GM12878 (cell line): ENCODE results near the gene RNF41. TPM values are rescaled to one million over a fixed set of nuclear protein-coding genes. Genes with fewer than 3 reads are reported as not detected.

Experiments
- E2F4 ChIP-seq: IDR thresholded peaks from 2 replicates; pipeline ENCODE4 v1.6.1; 2012; ENCODE audit warnings: low read depth, low read length, improper control_type of control experiment
- HSF1 ChIP-seq: fragments of 150-350 bp; IDR thresholded peaks from 2 replicates; pipeline ENCODE4 v1.6.1; 2014; ENCODE audit warnings: mild to moderate bottlenecking, low read depth, low read length
- JUND ChIP-seq: IDR thresholded peaks from 2 replicates; pipeline ENCODE4 v1.6.1; 2012; ENCODE audit warnings: low read depth, mild to moderate bottlenecking, low read length, improper control_type of control experiment, moderate library complexity
- KDM1A ChIP-seq: fragments of 200-600 bp; sonication (generic); IDR thresholded peaks from 2 replicates; pipeline ENCODE4 v1.6.1; 2016; ENCODE audit warnings: borderline replicate concordance
- MEF2A ChIP-seq: IDR thresholded peaks from 2 replicates; pipeline ENCODE4 v1.6.1; 2011; ENCODE audit warnings: low read depth, mild to moderate bottlenecking, low read length, moderate library complexity; ENCODE audit not compliant: insufficient read depth
- NR2C1 ChIP-seq: fragments of 450-650 bp; IDR thresholded peaks from 2 replicates; pipeline ENCODE4 v1.6.1; 2017; ENCODE audit warnings: antibody characterized with exemption, mild to moderate bottlenecking, moderate library complexity
- POLR2AphosphoS5 ChIP-seq: IDR thresholded peaks from 2 replicates; pipeline ENCODE4 v1.6.1; 2011; ENCODE audit warnings: mild to moderate bottlenecking, low read length, inconsistent platforms
- RAD51 ChIP-seq: fragments of 450-650 bp; IDR thresholded peaks from 2 replicates; pipeline ENCODE4 v1.6.1; 2016; ENCODE audit warnings: moderate library complexity, mild to moderate bottlenecking, inconsistent platforms
- SIN3A ChIP-seq: IDR thresholded peaks from 2 replicates; pipeline ENCODE4 v1.6.1; 2012; ENCODE audit warnings: low read depth, low read length, improper control_type of control experiment
- SPI1 ChIP-seq: IDR thresholded peaks from 2 replicates; pipeline ENCODE4 v1.6.1; 2011; ENCODE audit warnings: low read depth, mild to moderate bottlenecking, low read length, moderate library complexity, borderline replicate concordance; ENCODE audit not compliant: insufficient read depth
- SREBF2 ChIP-seq: IDR thresholded peaks from 2 replicates; pipeline ENCODE4 v1.6.1; 2012; ENCODE audit warnings: mild to moderate bottlenecking, low read length
- TBL1XR1 ChIP-seq: IDR thresholded peaks from 2 replicates; pipeline ENCODE4 v1.6.1; 2012; ENCODE audit warnings: low read depth, low read length, improper control_type of control experiment
- WRNIP1 ChIP-seq: IDR thresholded peaks from 2 replicates; pipeline ENCODE4 v1.6.1; 2011; ENCODE audit warnings: low read depth, low read length, improper control_type of control experiment, borderline replicate concordance
- ZBTB11 ChIP-seq: fragments of 450-650 bp; formaldehyde crosslinking; IDR thresholded peaks from 2 replicates; pipeline ENCODE4 v1.5.0; 2022; ENCODE audit warnings: mild to moderate bottlenecking, missing genetic modification characterization
- ZBTB40 ChIP-seq: fragments of 450-650 bp; IDR thresholded peaks from 2 replicates; pipeline ENCODE4 v1.6.1; 2016; ENCODE audit warnings: mild to moderate bottlenecking, moderate library complexity, borderline replicate concordance
- polyA plus RNA-seq, 11 experiments: library from polyadenylated mRNA; depleted of rRNA in 4 of 11; unstranded in 6 of 11; stranded (reverse) in 5 of 11; fragments of >200 nt; fragmentation: Nextera tagmentation in 4 of 11; fragmentation: Illumina TruSeq in 1 of 11; extraction: Ambion mirVana in 4 of 11; extraction: Trizol in 1 of 11; gene quantifications; 1 replicate in 1 of 11; 2 replicates in 10 of 11; pipeline versions ENCODE4 v1.2.1 to v1.2.3, GENCODE V29; 2011 to 2016; ENCODE audit warnings: inconsistent platforms in 2 of 11, missing spikeins in 2 of 11, low read depth in 1 of 11
- total RNA-seq, 4 experiments: library from RNA; depleted of rRNA in 3 of 4; stranded (reverse); fragments of >200 nt in 3 of 4; fragmentation: Illumina TruSeq in 1 of 4; extraction: Trizol in 1 of 4; gene quantifications; 2 replicates each; pipeline versions ENCODE4 v1.2.1 to v1.2.3, GENCODE V29; 2013 to 2021

Gene RNF41
- total and polyA plus RNA-seq, 10 of the 15 experiments (the other 5 are each of a cell fraction or from before 2014, with no cell fraction given) = 11.1 to 47.8 (median 30.6) TPM

GRCh38 chr12:56224102-56224701 lies 2.5 kb upstream of the RNF41 start, which contains the start of gene NABP2 (continued):
- TF ChIP-seq ZBTB11 (CRISPR knock-in tag) (no peak), TBL1XR1 (no peak), MEF2A (0 out of 2 replicates have a peak, but pooled peaks have one; percentile 18), SREBF2 (no peak), WRNIP1 (no peak), ZBTB40 (peak; percentile 89), SPI1 (no peak), KDM1A (no peak), JUND (no peak), NR2C1 (no peak; the same call in 1 of the 2 replicates), HSF1 (no peak), SIN3A (peak; percentile 81; the same call in 1 of the 2 replicates), POLR2AphosphoS5 (peak; percentile 29; the same call in 1 of the 2 replicates), E2F4 (peak; percentile 82), RAD51 (no peak)
